Common myeloid progenitor, CD34-positive (primary cell): Measurements from ENCODE around the gene PRKCI.
A peak's percentile ranks its signal among the peaks of the same experiment; 100 is the strongest.

ENCODE experiments used
- CTCF ChIA-PET: fragments of 350-600 bp; sonication (Branson Sonifier 250); formaldehyde crosslinking; loops from one replicate; lab custom pipeline; 2021; ENCODE audit warnings: antibody characterized with exemption; lab: Charles Lee
- POLR2A ChIA-PET: fragments of 350-600 bp; sonication (Branson Sonifier 250); formaldehyde crosslinking; loops from one replicate; lab custom pipeline; 2021; ENCODE audit warnings: antibody characterized with exemption; lab: Charles Lee
- DNase-seq, 3 donors: peaks; one replicate each; pipeline versions ENCODE4 v3.0.0 to v3.0.0-alpha.2; 2013
- H3K27ac ChIP-seq, 2 experiments: 1 replicate in 1 of 2; 2 replicates in 1 of 2; pipeline ENCODE4 v1.7.0; 2013; ENCODE audit warnings: inconsistent platforms in 2 of 2, low read length in 2 of 2, mild to moderate bottlenecking in 2 of 2, low read depth in 1 of 2, moderate library complexity in 1 of 2; ENCODE audit not compliant: severe bottlenecking in 2 of 2, insufficient read depth in 1 of 2, poor library complexity in 1 of 2
- H3K27me3 ChIP-seq, 5 experiments: replicated peaks in 2 of 5; 1 replicate in 3 of 5; 2 replicates in 2 of 5; pipeline versions ENCODE4 v1.6.1 to v1.7.0; 2013; ENCODE audit warnings: low read length in 4 of 5, mild to moderate bottlenecking in 2 of 5, moderate library complexity in 2 of 5, inconsistent platforms in 1 of 5; ENCODE audit not compliant: insufficient read depth in 5 of 5, control insufficient read depth in 4 of 5
- H3K36me3 ChIP-seq, 4 experiments: 1 replicate in 2 of 4; 2 replicates in 2 of 4; pipeline versions ENCODE4 v1.6.1 to v1.7.0; 2013; ENCODE audit warnings: low read length in 3 of 4, control low read depth in 1 of 4, mild to moderate bottlenecking in 1 of 4; ENCODE audit not compliant: control insufficient read depth in 4 of 4, insufficient read depth in 4 of 4
- H3K4me1 ChIP-seq, 4 experiments: 1 replicate in 3 of 4; 2 replicates in 1 of 4; pipeline versions ENCODE4 v1.6.1 to v1.7.1; 2013; ENCODE audit warnings: low read length in 3 of 4, mild to moderate bottlenecking in 3 of 4, control low read depth in 1 of 4, inconsistent platforms in 1 of 4, moderate library complexity in 1 of 4; ENCODE audit not compliant: control insufficient read depth in 4 of 4, insufficient read depth in 4 of 4; ENCODE audit errors: control extremely low read depth in 1 of 4
- H3K4me3 ChIP-seq, 7 experiments: 1 replicate in 4 of 7; 2 replicates in 3 of 7; pipeline versions ENCODE4 v1.5.1 to v1.7.0; 2013; ENCODE audit warnings: mild to moderate bottlenecking in 7 of 7, low read length in 6 of 7, moderate library complexity in 6 of 7, inconsistent platforms in 2 of 7, low read depth in 2 of 7, control low read depth in 1 of 7; ENCODE audit not compliant: insufficient read depth in 4 of 7, control insufficient read depth in 1 of 7; ENCODE audit errors: extremely low read depth in 1 of 7
- H3K9me3 ChIP-seq, 5 experiments: 1 replicate in 4 of 5; 2 replicates in 1 of 5; pipeline versions ENCODE4 v1.6.1 to v1.7.1; 2013; ENCODE audit warnings: low read length in 4 of 5, mild to moderate bottlenecking in 2 of 5, inconsistent platforms in 1 of 5, low read depth in 1 of 5, moderate library complexity in 1 of 5; ENCODE audit not compliant: control insufficient read depth in 4 of 5, insufficient read depth in 2 of 5; ENCODE audit errors: control extremely low read depth in 1 of 5
- WGBS: methylation state at CpG from one replicate; pipeline ENCODE4 v1.1.5; 2013; ENCODE audit not compliant: insufficient coverage; 5-methylcytosine and 5-hydroxymethylcytosine counted together

The PRKCI gene

GRCh38 chr3:170277833-170278580, 55.8 kb downstream of the PRKCI start:
- DNase-seq, result peak; percentile 4 to 36 (median 25)
- Histone ChIP-seq H3K36me3 (peaks cover 6 to 23% (median 8%) of the 10 kb centered on the region in 4 experiments), H3K27ac (peak overlapping the region in 1 of 2 experiments; percentile 25), H3K4me3 (peak overlapping the region in 2 of 7 experiments; percentile 22 to 58), H3K9me3 (no peaks in the 10 kb centered on the region), H3K4me1 (peaks cover 2 to 14% (median 10%) of the 10 kb centered on the region in 4 experiments), H3K27me3 (no peaks in the 10 kb centered on the region)
- POLR2A ChIA-PET, result interaction anchor here (0.6 to 1.0 kb wide), 2 partner anchors 80 to 88 kb away, joined by 3 read pairs; partner anchors contain the start of gene SKIL
- CTCF ChIA-PET, result interaction anchor here (0.7 to 2.1 kb wide), 5 partner anchors 9 to 134 kb away, joined by 3 to 7 read pairs (median 3); no protein-coding TSS in a partner anchor
- WGBS, result 80% methylated on average over 1 of the region's 5 CpGs

- WGBS, result 0% methylated on average over 1 of the region's 1 CpG
- H3K36me3 ChIP-seq, result peaks cover 2 to 17% (median 7%) of the 10 kb centered on the region in 4 experiments
- H3K9me3 ChIP-seq, result no peaks in the 10 kb centered on the region
- H3K27me3 ChIP-seq, result no peaks in the 10 kb centered on the region
- DNase-seq, result peak; percentile 8 to 82 (median 73)
- POLR2A ChIA-PET, result interaction anchor here (1.1 kb wide), 1 partner anchor 79 kb away, joined by 5 read pairs; the partner anchor contains the start of gene SKIL
- CTCF ChIA-PET, result interaction anchor here (0.7 to 2.1 kb wide), 5 partner anchors 9 to 133 kb away, joined by 3 to 7 read pairs (median 3); no protein-coding TSS in a partner anchor
- peak overlapping the region in 1 of 7 experiments; percentile 22 for H3K4me3 ChIP-seq
- H3K4me1 ChIP-seq, result peaks cover 2 to 14% (median 10%) of the 10 kb centered on the region in 4 experiments
- no peak overlapping the region for H3K27ac ChIP-seq
These were observed 56.4 kb downstream of the PRKCI start for GRCh38 chr3:170278627-170279026.

GRCh38 chr3:170290194-170290593, 68.0 kb downstream of the PRKCI start:
- Histone ChIP-seq H3K27me3 (no peaks in the 10 kb centered on the region), H3K4me1 (no peaks in the 10 kb centered on the region), H3K9me3 (no peaks in the 10 kb centered on the region), H3K36me3 (peaks cover 2 to 18% (median 10%) of the 10 kb centered on the region in 4 experiments), H3K27ac (no peak overlapping the region), H3K4me3 (no peak overlapping the region)
- DNase-seq, result no peak
- CTCF ChIA-PET, result no interaction called here
- WGBS, result 100% methylated on average over 1 of the region's 2 CpGs
- POLR2A ChIA-PET, result no interaction called here

- ChIA-PET POLR2A (interaction anchor here (0.6 kb wide), 1 partner anchor 1816 kb away, joined by 3 read pairs; no protein-coding TSS in a partner anchor), CTCF (no interaction called here)
- H3K36me3 ChIP-seq, result peaks cover 3 to 24% (median 12%) of the 10 kb centered on the region in 4 experiments
These were observed 73.4 kb downstream of the PRKCI start for GRCh38 chr3:170295586-170295985.

GRCh38 chr3:170296703-170297102, 74.5 kb downstream of the PRKCI start:
- Histone ChIP-seq H3K4me1 (no peaks in the 10 kb centered on the region), H3K36me3 (peaks cover 3 to 26% (median 16%) of the 10 kb centered on the region in 4 experiments), H3K27ac (no peak overlapping the region), H3K27me3 (no peaks in the 10 kb centered on the region), H3K9me3 (no peaks in the 10 kb centered on the region), H3K4me3 (no peak overlapping the region)
- DNase-seq, result no peak
- ChIA-PET CTCF (interaction anchor here (1.4 kb wide), 1 partner anchor 117 kb away, joined by 4 read pairs; no protein-coding TSS in a partner anchor), POLR2A (no interaction called here)

More at GRCh38 chr3:170295586-170295985, 73.4 kb downstream of the PRKCI start:
- no peak for DNase-seq
- H3K9me3 ChIP-seq, result no peaks in the 10 kb centered on the region
- no peaks in the 10 kb centered on the region for H3K4me1 ChIP-seq
- no peaks in the 10 kb centered on the region for H3K27me3 ChIP-seq
- WGBS, result no CpG with 5 or more reads among the region's 8 CpGs
- no peak overlapping the region for H3K4me3 ChIP-seq
- H3K27ac ChIP-seq, result no peak overlapping the region

GRCh38 chr3:170301405-170301804, 79.2 kb downstream of the PRKCI start:
- POLR2A ChIA-PET, result no interaction called here
- WGBS, result 100% methylated on average over 2 of the region's 3 CpGs
- H3K27ac ChIP-seq, result no peak overlapping the region
- no peak for DNase-seq
- no peaks in the 10 kb centered on the region for H3K4me1 ChIP-seq
- H3K4me3 ChIP-seq, result no peak overlapping the region
- CTCF ChIA-PET, result no interaction called here
- peaks cover 4 to 21% (median 17%) of the 10 kb centered on the region in 4 experiments for H3K36me3 ChIP-seq
- H3K9me3 ChIP-seq, result no peaks in the 10 kb centered on the region
- H3K27me3 ChIP-seq, result no peaks in the 10 kb centered on the region

- H3K9me3 ChIP-seq, result no peaks in the 10 kb centered on the region
- H3K27me3 ChIP-seq, result no peaks in the 10 kb centered on the region
- no peak overlapping the region for H3K27ac ChIP-seq
- no peaks in the 10 kb centered on the region for H3K4me1 ChIP-seq
- POLR2A ChIA-PET, result no interaction called here
- no peak overlapping the region for H3K4me3 ChIP-seq
- 86% methylated on average over 1 of the region's 1 CpG for WGBS
- no peak for DNase-seq
- H3K36me3 ChIP-seq, result peaks cover 4 to 21% (median 16%) of the 10 kb centered on the region in 4 experiments
- CTCF ChIA-PET, result no interaction called here
These were observed 79.8 kb downstream of the PRKCI start for GRCh38 chr3:170302008-170302407.
